K562 (cell line): Measurements from ENCODE around the gene FAM151A. TPM values are rescaled to one million over a fixed set of nuclear protein-coding genes. Genes with fewer than 3 reads are reported as not detected.
A peak's percentile ranks its signal among the peaks of the same experiment; 100 is the strongest.

Experiments
- ATAC-seq: fragments of 200-7000 bp; cut with Tn5 transposase; 3 replicates; pipeline ENCODE4 v1.9.1; 2020; ENCODE audit warnings: moderate library complexity
- BruUV-seq: library from RNA; stranded (reverse); fragments of 400-500 nt; replicated peaks from 2 replicates; lab custom pipeline; 2021; lab: Mats Ljungman, UMichigan
- CTCF ChIA-PET: fragments of 300-600 bp; formaldehyde crosslinking; extraction: SDS; loops from one replicate; lab custom pipeline; 2021; ENCODE audit warnings: low intra/inter-chr PET ratio; lab: Yijun Ruan, JAX
- POLR2A ChIA-PET: fragments of 300-600, 350-650 bp; sonication (Branson Sonifier 250); formaldehyde crosslinking; extraction: SDS; loops from one replicate; lab custom pipeline; 2021; ENCODE audit warnings: antibody characterized with exemption, inconsistent platforms; lab: Yijun Ruan, JAX
- DNase-seq, 4 experiments: peaks; one replicate each; pipeline versions ENCODE4 v3.0.0 to v3.0.0-alpha.2; 2011 to 2018; ENCODE audit warnings: low spot score in 3 of 4, mixed read lengths in 3 of 4; ENCODE audit errors: extremely low read depth in 1 of 4
- FAIRE-seq: peaks from 2 replicates; lab custom pipeline; 2011; peaks lifted over from hg19 to GRCh38; lab: Jason Lieb, UNC
- H2AFZ ChIP-seq: 2 replicates; pipeline ENCODE4 v1.6.0; 2011; ENCODE audit warnings: low read depth, low read length, control low read depth, inconsistent platforms
- H3K27ac ChIP-seq: fragments of 200-600 bp; 3 replicates; pipeline ENCODE4 v1.8.0; 2011; ENCODE audit warnings: low read depth, mild to moderate bottlenecking, control low read depth, inconsistent platforms, low read length, moderate library complexity, mixed read lengths; ENCODE audit errors: extremely low read depth
- H3K27me3 ChIP-seq, 2 experiments: fragments of 300-600 bp in 1 of 2; 2 replicates in 1 of 2; 3 replicates in 1 of 2; pipeline versions ENCODE4 v1.6.0 to v1.8.0; 2011; ENCODE audit warnings: inconsistent platforms in 2 of 2, low read length in 2 of 2, mild to moderate bottlenecking in 1 of 2, mixed read lengths in 1 of 2, moderate library complexity in 1 of 2; ENCODE audit not compliant: control insufficient read depth in 2 of 2, insufficient read depth in 2 of 2
- H3K36me3 ChIP-seq: fragments of 300-600 bp; 3 replicates; pipeline ENCODE4 v1.8.0; 2011; ENCODE audit warnings: mild to moderate bottlenecking, low read length, inconsistent platforms; ENCODE audit not compliant: control insufficient read depth, insufficient read depth
- H3K4me1 ChIP-seq, 2 experiments: fragments of 200-600 bp in 1 of 2; replicated peaks in 1 of 2; 2 replicates in 1 of 2; 3 replicates in 1 of 2; pipeline versions ENCODE4 v1.5.1 to v1.8.0; 2011; ENCODE audit warnings: inconsistent platforms in 2 of 2, low read length in 2 of 2, mild to moderate bottlenecking in 1 of 2, mixed read lengths in 1 of 2, moderate library complexity in 1 of 2; ENCODE audit not compliant: control insufficient read depth in 2 of 2, insufficient read depth in 2 of 2
- H3K4me2 ChIP-seq: 2 replicates; pipeline ENCODE4 v1.6.1; 2011; ENCODE audit warnings: low read length, control low read depth, inconsistent platforms, mixed read lengths; ENCODE audit not compliant: insufficient read depth
- H3K4me3 ChIP-seq: fragments of 200-600 bp; sonication (generic), shearing (Covaris generic); 2 replicates; pipeline ENCODE4 v1.5.1; 2016; ENCODE audit warnings: control low read depth, inconsistent platforms
- H3K79me2 ChIP-seq: fragments of 200-600 bp; 3 replicates; pipeline ENCODE4 v1.8.0; 2011; ENCODE audit warnings: low read length, inconsistent platforms; ENCODE audit not compliant: control insufficient read depth, insufficient read depth
- H3K9ac ChIP-seq, 2 experiments: 2 replicates each; pipeline versions ENCODE4 v1.6.0 to v1.6.1; 2011; ENCODE audit warnings: low read depth in 2 of 2, low read length in 2 of 2, control low read depth in 1 of 2, inconsistent platforms in 1 of 2, mild to moderate bottlenecking in 1 of 2, mixed read lengths in 1 of 2; ENCODE audit not compliant: insufficient read depth in 1 of 2
- H3K9me1 ChIP-seq: one replicate; pipeline ENCODE4 v1.6.0; 2011; ENCODE audit warnings: inconsistent platforms, mild to moderate bottlenecking, low read length, moderate library complexity; ENCODE audit not compliant: control insufficient read depth, insufficient read depth
- H3K9me3 ChIP-seq: replicated peaks from 2 replicates; pipeline ENCODE4 v1.5.1; 2011; ENCODE audit warnings: low read depth, low read length, inconsistent platforms; ENCODE audit not compliant: control insufficient read depth, insufficient read depth
- H4K20me1 ChIP-seq: replicated peaks from 2 replicates; pipeline ENCODE4 v1.6.1; 2011; ENCODE audit warnings: low read length, inconsistent platforms, mixed read lengths; ENCODE audit not compliant: control insufficient read depth, insufficient read depth
- NONO ChIP-seq, 2 experiments: fragments of 200-400 bp in 1 of 2; fragments of 450-650 bp in 1 of 2; formaldehyde crosslinking in 1 of 2; IDR thresholded peaks; 2 replicates each; pipeline ENCODE4 v1.6.1; 2017; ENCODE audit warnings: low read depth in 2 of 2, mild to moderate bottlenecking in 2 of 2, moderate library complexity in 2 of 2, low read length in 1 of 2
- SMARCA5 ChIP-seq: fragments of 450-650 bp; IDR thresholded peaks from 2 replicates; pipeline ENCODE4 v1.6.1; 2016
- ZNF175 ChIP-seq: fragments of 200-800 bp; sonication (Bioruptor generic); IDR thresholded peaks from 2 replicates; pipeline ENCODE4 v1.6.1; 2016; ENCODE audit warnings: low read depth, mild to moderate bottlenecking, missing genetic modification characterization, missing compliant biosample characterization
- ZNF324 ChIP-seq: fragments of 250-450 bp; sonication (Bioruptor Pico); IDR thresholded peaks from 2 replicates; pipeline ENCODE4 v1.4.0; 2020; ENCODE audit warnings: mild to moderate bottlenecking
- ZNF699 ChIP-seq: fragments of 250-450 bp; sonication (Bioruptor Pico); IDR thresholded peaks from 2 replicates; pipeline ENCODE4 v1.8.0; 2021; ENCODE audit warnings: mild to moderate bottlenecking, moderate library complexity; ENCODE audit not compliant: insufficient replicate concordance
- WGBS: fragments of 100-300 bp; shearing (Covaris generic); methylation state at CpG from one replicate; pipeline ENCODE4 v1.1.6; 2016; ENCODE audit warnings: low coverage, mixed read lengths; ENCODE audit not compliant: insufficient coverage; ENCODE audit errors: missing lambda C conversion rate; 5-methylcytosine and 5-hydroxymethylcytosine counted together
- in situ Hi-C: fragments of 300-500 bp; cut with MboI; formaldehyde crosslinking; loops from 4 replicates; pipeline ENCODE4 v1.15.0; 2018; ENCODE audit warnings: inconsistent platforms, mixed read lengths
- intact Hi-C: fragments of 100-400 bp; cut with micrococcal nuclease; formaldehyde crosslinking; loops from 2 replicates; pipeline ENCODE4 v1.14.2; 2022
- polyA plus RNA-seq, 8 experiments: library from polyadenylated mRNA; depleted of rRNA in 4 of 8; stranded (reverse) in 5 of 8; unstranded in 3 of 8; fragments of >200 nt; fragmentation: Nextera tagmentation in 2 of 8; fragmentation: Illumina TruSeq in 1 of 8; extraction: Ambion mirVana in 2 of 8; extraction: Trizol in 1 of 8; gene quantifications; 2 replicates each; pipeline versions ENCODE4 v1.2.1 to v1.2.3, GENCODE V29; 2011 to 2014; ENCODE audit warnings: inconsistent platforms in 1 of 8, missing spikeins in 1 of 8
- total RNA-seq, 7 experiments: library from RNA; depleted of rRNA in 6 of 7; stranded (reverse); fragments of >200 nt in 6 of 7; fragmentation: Illumina TruSeq in 2 of 7; extraction: Trizol in 2 of 7; gene quantifications; 2 replicates each; pipeline versions ENCODE4 v1.2.1 to v1.2.3, GENCODE V29; 2011 to 2021; ENCODE audit warnings: low replicate concordance in 1 of 7
- TF ChIP-seq, protein P1 (sequence below): fragments of 450-650 bp; IDR thresholded peaks from 2 replicates; pipeline ENCODE4 v1.6.1; 2016; ENCODE audit warnings: mild to moderate bottlenecking, moderate library complexity
- TF ChIP-seq, protein P2 (sequence below): fragments of 250-450 bp; sonication (Bioruptor Pico); IDR thresholded peaks from 2 replicates; pipeline ENCODE4 v1.8.0; 2022; ENCODE audit warnings: moderate library complexity, mild to moderate bottlenecking, inconsistent platforms

FAM151A gene
- total and polyA plus RNA-seq, 9 of the 15 experiments (the other 6 are each of a cell fraction or from before 2014, with no cell fraction given) = not detected

DNA sequence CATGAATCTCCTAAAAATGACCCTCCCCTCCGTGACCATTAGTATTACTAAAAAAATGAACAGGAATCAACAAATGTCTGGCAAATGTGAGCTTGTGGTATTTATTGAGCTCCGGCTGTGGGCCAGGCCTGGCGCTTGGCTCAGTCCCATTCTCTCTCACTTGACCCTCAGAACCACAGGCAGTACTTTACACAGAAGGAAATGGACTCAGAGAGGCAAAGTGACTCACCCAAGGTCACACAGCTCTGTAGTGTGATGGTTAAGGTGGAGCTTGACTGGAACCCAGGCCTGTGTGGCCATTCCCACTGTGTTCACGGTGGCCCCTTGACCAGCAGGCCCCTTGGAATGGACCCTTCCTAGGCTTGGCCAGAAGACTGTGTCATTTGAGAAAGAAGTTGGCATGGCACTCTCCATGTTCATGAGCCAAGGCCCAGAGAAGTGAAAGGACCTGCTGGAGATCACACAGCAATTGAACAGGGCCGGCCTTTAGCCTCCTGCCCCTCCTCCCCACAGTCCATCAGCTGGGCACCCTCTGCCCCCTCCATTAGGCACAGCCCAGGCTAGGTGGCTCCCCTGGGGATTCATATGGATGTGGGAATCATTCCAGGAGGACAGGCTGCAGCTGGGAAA lies 32.1 kb downstream of the FAM151A start:
- in situ Hi-C loops = no loop called here
- 9% methylated on average over 5 of the region's 5 CpGs for WGBS
- ATAC-seq = no peak
- Histone ChIP-seq H3K27ac (no peak overlapping the region), H3K4me2 (no peak overlapping the region), H3K79me2 (no peaks in the 10 kb centered on the region), H3K9me1 (no peaks in the 10 kb centered on the region), H3K36me3 (no peaks in the 10 kb centered on the region), H3K4me3 (no peak overlapping the region), H3K27me3 (peaks cover 4 to 21% of the 10 kb centered on the region in 2 experiments; a peak in 4 of 5 replicates), H3K9me3 (no peaks in the 10 kb centered on the region), H3K9ac (no peak overlapping the region), H3K4me1 (peaks cover 0 to 5% of the 10 kb centered on the region in 2 experiments; a peak in 1 of 5 replicates), H2AFZ (no peak overlapping the region), H4K20me1 (no peaks in the 10 kb centered on the region)
- no TSS peak for BruUV-seq
- intact Hi-C loops = no loop called here
- CTCF ChIA-PET = no interaction called here
- POLR2A ChIA-PET = interaction anchor here (0.6 to 4.3 kb wide), 2 partner anchors 11 to 12 kb away, joined by 3 to 14 read pairs; no protein-coding TSS in a partner anchor
- DNase-seq = no peak
- FAIRE-seq = no peak
- TF ChIP-seq NONO (IDR thresholded peaks at IDR 0.05; ENCODE audit: low read depth in 2 of 2, low read length in 1 of 2) (no peak), ZNF175 (CRISPR knock-in tag) (no peak), ZNF324 (CRISPR knock-in tag) (no peak), ZNF699 (CRISPR knock-in tag) (no peak), SMARCA5 (peak; percentile 44; the same call in 1 of the 2 replicates)
- TF ChIP-seq, protein P1, sequence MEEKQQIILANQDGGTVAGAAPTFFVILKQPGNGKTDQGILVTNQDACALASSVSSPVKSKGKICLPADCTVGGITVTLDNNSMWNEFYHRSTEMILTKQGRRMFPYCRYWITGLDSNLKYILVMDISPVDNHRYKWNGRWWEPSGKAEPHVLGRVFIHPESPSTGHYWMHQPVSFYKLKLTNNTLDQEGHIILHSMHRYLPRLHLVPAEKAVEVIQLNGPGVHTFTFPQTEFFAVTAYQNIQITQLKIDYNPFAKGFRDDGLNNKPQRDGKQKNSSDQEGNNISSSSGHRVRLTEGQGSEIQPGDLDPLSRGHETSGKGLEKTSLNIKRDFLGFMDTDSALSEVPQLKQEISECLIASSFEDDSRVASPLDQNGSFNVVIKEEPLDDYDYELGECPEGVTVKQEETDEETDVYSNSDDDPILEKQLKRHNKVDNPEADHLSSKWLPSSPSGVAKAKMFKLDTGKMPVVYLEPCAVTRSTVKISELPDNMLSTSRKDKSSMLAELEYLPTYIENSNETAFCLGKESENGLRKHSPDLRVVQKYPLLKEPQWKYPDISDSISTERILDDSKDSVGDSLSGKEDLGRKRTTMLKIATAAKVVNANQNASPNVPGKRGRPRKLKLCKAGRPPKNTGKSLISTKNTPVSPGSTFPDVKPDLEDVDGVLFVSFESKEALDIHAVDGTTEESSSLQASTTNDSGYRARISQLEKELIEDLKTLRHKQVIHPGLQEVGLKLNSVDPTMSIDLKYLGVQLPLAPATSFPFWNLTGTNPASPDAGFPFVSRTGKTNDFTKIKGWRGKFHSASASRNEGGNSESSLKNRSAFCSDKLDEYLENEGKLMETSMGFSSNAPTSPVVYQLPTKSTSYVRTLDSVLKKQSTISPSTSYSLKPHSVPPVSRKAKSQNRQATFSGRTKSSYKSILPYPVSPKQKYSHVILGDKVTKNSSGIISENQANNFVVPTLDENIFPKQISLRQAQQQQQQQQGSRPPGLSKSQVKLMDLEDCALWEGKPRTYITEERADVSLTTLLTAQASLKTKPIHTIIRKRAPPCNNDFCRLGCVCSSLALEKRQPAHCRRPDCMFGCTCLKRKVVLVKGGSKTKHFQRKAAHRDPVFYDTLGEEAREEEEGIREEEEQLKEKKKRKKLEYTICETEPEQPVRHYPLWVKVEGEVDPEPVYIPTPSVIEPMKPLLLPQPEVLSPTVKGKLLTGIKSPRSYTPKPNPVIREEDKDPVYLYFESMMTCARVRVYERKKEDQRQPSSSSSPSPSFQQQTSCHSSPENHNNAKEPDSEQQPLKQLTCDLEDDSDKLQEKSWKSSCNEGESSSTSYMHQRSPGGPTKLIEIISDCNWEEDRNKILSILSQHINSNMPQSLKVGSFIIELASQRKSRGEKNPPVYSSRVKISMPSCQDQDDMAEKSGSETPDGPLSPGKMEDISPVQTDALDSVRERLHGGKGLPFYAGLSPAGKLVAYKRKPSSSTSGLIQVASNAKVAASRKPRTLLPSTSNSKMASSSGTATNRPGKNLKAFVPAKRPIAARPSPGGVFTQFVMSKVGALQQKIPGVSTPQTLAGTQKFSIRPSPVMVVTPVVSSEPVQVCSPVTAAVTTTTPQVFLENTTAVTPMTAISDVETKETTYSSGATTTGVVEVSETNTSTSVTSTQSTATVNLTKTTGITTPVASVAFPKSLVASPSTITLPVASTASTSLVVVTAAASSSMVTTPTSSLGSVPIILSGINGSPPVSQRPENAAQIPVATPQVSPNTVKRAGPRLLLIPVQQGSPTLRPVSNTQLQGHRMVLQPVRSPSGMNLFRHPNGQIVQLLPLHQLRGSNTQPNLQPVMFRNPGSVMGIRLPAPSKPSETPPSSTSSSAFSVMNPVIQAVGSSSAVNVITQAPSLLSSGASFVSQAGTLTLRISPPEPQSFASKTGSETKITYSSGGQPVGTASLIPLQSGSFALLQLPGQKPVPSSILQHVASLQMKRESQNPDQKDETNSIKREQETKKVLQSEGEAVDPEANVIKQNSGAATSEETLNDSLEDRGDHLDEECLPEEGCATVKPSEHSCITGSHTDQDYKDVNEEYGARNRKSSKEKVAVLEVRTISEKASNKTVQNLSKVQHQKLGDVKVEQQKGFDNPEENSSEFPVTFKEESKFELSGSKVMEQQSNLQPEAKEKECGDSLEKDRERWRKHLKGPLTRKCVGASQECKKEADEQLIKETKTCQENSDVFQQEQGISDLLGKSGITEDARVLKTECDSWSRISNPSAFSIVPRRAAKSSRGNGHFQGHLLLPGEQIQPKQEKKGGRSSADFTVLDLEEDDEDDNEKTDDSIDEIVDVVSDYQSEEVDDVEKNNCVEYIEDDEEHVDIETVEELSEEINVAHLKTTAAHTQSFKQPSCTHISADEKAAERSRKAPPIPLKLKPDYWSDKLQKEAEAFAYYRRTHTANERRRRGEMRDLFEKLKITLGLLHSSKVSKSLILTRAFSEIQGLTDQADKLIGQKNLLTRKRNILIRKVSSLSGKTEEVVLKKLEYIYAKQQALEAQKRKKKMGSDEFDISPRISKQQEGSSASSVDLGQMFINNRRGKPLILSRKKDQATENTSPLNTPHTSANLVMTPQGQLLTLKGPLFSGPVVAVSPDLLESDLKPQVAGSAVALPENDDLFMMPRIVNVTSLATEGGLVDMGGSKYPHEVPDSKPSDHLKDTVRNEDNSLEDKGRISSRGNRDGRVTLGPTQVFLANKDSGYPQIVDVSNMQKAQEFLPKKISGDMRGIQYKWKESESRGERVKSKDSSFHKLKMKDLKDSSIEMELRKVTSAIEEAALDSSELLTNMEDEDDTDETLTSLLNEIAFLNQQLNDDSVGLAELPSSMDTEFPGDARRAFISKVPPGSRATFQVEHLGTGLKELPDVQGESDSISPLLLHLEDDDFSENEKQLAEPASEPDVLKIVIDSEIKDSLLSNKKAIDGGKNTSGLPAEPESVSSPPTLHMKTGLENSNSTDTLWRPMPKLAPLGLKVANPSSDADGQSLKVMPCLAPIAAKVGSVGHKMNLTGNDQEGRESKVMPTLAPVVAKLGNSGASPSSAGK = no peak
- TF ChIP-seq, protein P2, sequence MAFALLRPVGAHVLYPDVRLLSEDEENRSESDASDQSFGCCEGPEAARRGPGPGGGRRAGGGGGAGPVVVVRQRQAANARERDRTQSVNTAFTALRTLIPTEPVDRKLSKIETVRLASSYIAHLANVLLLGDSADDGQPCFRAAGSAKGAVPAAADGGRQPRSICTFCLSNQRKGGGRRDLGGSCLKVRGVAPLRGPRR (CRISPR knock-in tag) = no peak
